H1 (cell line): Measurements from ENCODE around the gene TEAD4. TPM values are rescaled to one million over a fixed set of nuclear protein-coding genes. Genes with fewer than 3 reads are reported as not detected.

Source experiments
- CTCF ChIA-PET: fragments of 300-600 bp; sonication (Branson Sonifier 250); formaldehyde crosslinking; loops from one replicate; lab custom pipeline; 2021; ENCODE audit not compliant: partially characterized antibody; lab: Charles Lee
- POLR2A ChIA-PET: fragments of 300-600 bp; sonication (Branson Sonifier 250); formaldehyde crosslinking; loops from one replicate; lab custom pipeline; 2021; ENCODE audit warnings: inconsistent platforms; ENCODE audit not compliant: partially characterized antibody; lab: Charles Lee
- DNase-seq, 2 experiments: peaks; one replicate each; pipeline versions ENCODE4 v3.0.0 to v3.0.0-alpha.2; 2010 to 2022; ENCODE audit warnings: low spot score in 2 of 2, low read depth in 1 of 2, mixed read lengths in 1 of 2
- FAIRE-seq: peaks from 2 replicates; lab custom pipeline; 2011; peaks lifted over from hg19 to GRCh38; lab: Jason Lieb, UNC
- H2AFZ ChIP-seq: 2 replicates; pipeline ENCODE4 v1.8.1; 2012; ENCODE audit warnings: low read length, inconsistent platforms
- H2AK5ac ChIP-seq: 2 replicates; pipeline ENCODE4 v1.6.1; 2013; ENCODE audit warnings: low read depth, low read length
- H2BK120ac ChIP-seq: replicated peaks from 2 replicates; pipeline ENCODE3; 2013; ENCODE audit warnings: low read depth, low read length, inconsistent platforms
- H2BK12ac ChIP-seq: 2 replicates; pipeline ENCODE4 v1.6.1; 2013; ENCODE audit warnings: low read depth, low read length
- H2BK15ac ChIP-seq: 2 replicates; pipeline ENCODE4 v1.6.1; 2013; ENCODE audit warnings: low read length
- H2BK20ac ChIP-seq: 2 replicates; pipeline ENCODE4 v1.6.1; 2013; ENCODE audit warnings: low read length
- H2BK5ac ChIP-seq: 2 replicates; pipeline ENCODE4 v1.6.1; 2013; ENCODE audit warnings: low read depth, low read length
- H3K14ac ChIP-seq: 2 replicates; pipeline ENCODE4 v1.6.1; 2013; ENCODE audit warnings: inconsistent platforms; ENCODE audit not compliant: insufficient read length
- H3K18ac ChIP-seq: 2 replicates; pipeline ENCODE4 v1.6.1; 2013; ENCODE audit warnings: low read length; ENCODE audit errors: extremely low read depth
- H3K23ac ChIP-seq: 2 replicates; pipeline ENCODE4 v1.6.1; 2013; ENCODE audit warnings: inconsistent platforms; ENCODE audit not compliant: insufficient read length
- H3K23me2 ChIP-seq: 2 replicates; pipeline ENCODE4 v1.6.1; 2013; ENCODE audit warnings: low read depth, low read length
- H3K27ac ChIP-seq: 2 replicates; pipeline ENCODE4 v1.6.1; 2011; ENCODE audit warnings: low read depth, low read length, inconsistent platforms
- H3K27me3 ChIP-seq, 4 experiments: replicated peaks in 1 of 4; 1 replicate in 1 of 4; 2 replicates in 3 of 4; pipeline versions ENCODE4 v1.6.1 to v1.8.1; 2011 to 2013; ENCODE audit warnings: low read length in 3 of 4, mild to moderate bottlenecking in 3 of 4, inconsistent platforms in 2 of 4, mixed read lengths in 2 of 4, moderate library complexity in 1 of 4; ENCODE audit not compliant: control insufficient read depth in 3 of 4, insufficient read depth in 3 of 4; ENCODE audit errors: extremely low read depth in 1 of 4
- H3K36me3 ChIP-seq, 4 experiments: 2 replicates each; pipeline versions ENCODE4 v1.6.1 to v1.8.1; 2011 to 2013; ENCODE audit warnings: mild to moderate bottlenecking in 4 of 4, low read length in 3 of 4, moderate library complexity in 2 of 4, control low read depth in 1 of 4, inconsistent platforms in 1 of 4; ENCODE audit not compliant: insufficient read depth in 4 of 4, control insufficient read depth in 2 of 4
- H3K4ac ChIP-seq: replicated peaks from 2 replicates; pipeline ENCODE3; 2013; ENCODE audit warnings: low read length, low read depth, mixed read lengths, inconsistent platforms; ENCODE audit not compliant: insufficient read length
- H3K4me1 ChIP-seq, 4 experiments: replicated peaks in 1 of 4; 1 replicate in 1 of 4; 2 replicates in 3 of 4; pipeline versions ENCODE4 v1.6.1 to v1.8.1; 2011 to 2013; ENCODE audit warnings: low read length in 3 of 4, inconsistent platforms in 2 of 4, mixed read lengths in 1 of 4; ENCODE audit not compliant: insufficient read depth in 4 of 4, control insufficient read depth in 3 of 4
- H3K4me2 ChIP-seq, 2 experiments: 2 replicates each; pipeline versions ENCODE4 v1.6.1 to v1.8.1; 2011 to 2013; ENCODE audit warnings: low read depth in 2 of 2, low read length in 2 of 2, control low read depth in 1 of 2, inconsistent platforms in 1 of 2, mild to moderate bottlenecking in 1 of 2; ENCODE audit not compliant: insufficient read depth in 1 of 2
- H3K4me3 ChIP-seq, 4 experiments: fragments of 200-600, 300-600 bp in 1 of 4; sonication (generic), shearing (Covaris generic), sonication (Bioruptor Twin) in 1 of 4; 2 replicates each; pipeline versions ENCODE4 v1.5.1 to v1.8.1; 2011 to 2016; ENCODE audit warnings: low read length in 4 of 4, low read depth in 3 of 4, control low read depth in 2 of 4, inconsistent platforms in 2 of 4, mild to moderate bottlenecking in 2 of 4, mixed read lengths in 1 of 4, moderate library complexity in 1 of 4; ENCODE audit not compliant: insufficient read depth in 2 of 4; ENCODE audit errors: extremely low read depth in 1 of 4
- H3K56ac ChIP-seq: replicated peaks from 2 replicates; pipeline ENCODE3; 2013; ENCODE audit warnings: low read depth, mild to moderate bottlenecking, mixed read lengths, low read length, inconsistent platforms; ENCODE audit not compliant: insufficient read length
- H3K79me1 ChIP-seq: 2 replicates; pipeline ENCODE4 v1.6.1; 2013; ENCODE audit warnings: low read depth, low read length, control low read depth
- H3K79me2 ChIP-seq, 2 experiments: 2 replicates each; pipeline versions ENCODE4 v1.6.1 to v1.8.1; 2012 to 2013; ENCODE audit warnings: low read length in 2 of 2, mild to moderate bottlenecking in 2 of 2, inconsistent platforms in 1 of 2; ENCODE audit not compliant: insufficient read depth in 2 of 2, control insufficient read depth in 1 of 2
- H3K9ac ChIP-seq, 4 experiments: replicated peaks in 1 of 4; 1 replicate in 1 of 4; 2 replicates in 3 of 4; pipeline versions ENCODE4 v1.6.1 to v1.8.1; 2011 to 2013; ENCODE audit warnings: low read depth in 3 of 4, low read length in 3 of 4, control low read depth in 2 of 4, mild to moderate bottlenecking in 2 of 4, moderate library complexity in 2 of 4, inconsistent platforms in 1 of 4; ENCODE audit errors: extremely low read depth in 1 of 4
- H3K9me3 ChIP-seq, 2 experiments: 2 replicates each; pipeline versions ENCODE4 v1.6.1 to v1.8.1; 2012 to 2013; ENCODE audit warnings: mild to moderate bottlenecking in 2 of 2, moderate library complexity in 2 of 2, control low read depth in 1 of 2, inconsistent platforms in 1 of 2, low read depth in 1 of 2, low read length in 1 of 2, mixed read lengths in 1 of 2; ENCODE audit not compliant: insufficient read depth in 2 of 2
- H4K20me1 ChIP-seq, 2 experiments: replicated peaks in 1 of 2; 2 replicates each; pipeline versions ENCODE3 to v1.8.1; 2011 to 2013; ENCODE audit warnings: inconsistent platforms in 2 of 2, low read length in 2 of 2, mild to moderate bottlenecking in 1 of 2; ENCODE audit not compliant: insufficient read depth in 2 of 2, control insufficient read depth in 1 of 2
- H4K5ac ChIP-seq: 2 replicates; pipeline ENCODE4 v1.6.1; 2013; ENCODE audit warnings: low read length, low read depth, mixed read lengths, inconsistent platforms; ENCODE audit not compliant: insufficient read length
- H4K8ac ChIP-seq: 2 replicates; pipeline ENCODE4 v1.8.0; 2013; ENCODE audit warnings: mild to moderate bottlenecking, moderate library complexity, low read length, inconsistent platforms; ENCODE audit not compliant: insufficient read depth; ENCODE audit errors: extremely low read depth
- H4K91ac ChIP-seq: replicated peaks from 2 replicates; pipeline ENCODE3; 2013; ENCODE audit warnings: low read length, mixed read lengths, inconsistent platforms; ENCODE audit not compliant: insufficient read length
- ASH2L ChIP-seq: fragments of 200-600, 300-600 bp; sonication (generic); IDR thresholded peaks from one replicate; pipeline ENCODE4 v1.7.1; 2017; ENCODE audit warnings: low read length
- CBX5 ChIP-seq: fragments of 300-800, 300-1000 bp; sonication (generic); IDR thresholded peaks from 2 replicates; pipeline ENCODE4 v1.7.1; 2016; ENCODE audit warnings: antibody characterized with exemption, low read length, low read depth
- HDAC2 ChIP-seq, 2 experiments: fragments of 300-600 bp in 1 of 2; sonication (generic) in 1 of 2; IDR thresholded peaks; 2 replicates each; pipeline ENCODE4 v1.6.1; 2011 to 2012; ENCODE audit warnings: low read depth in 2 of 2, low read length in 2 of 2, mild to moderate bottlenecking in 2 of 2, moderate library complexity in 2 of 2, borderline replicate concordance in 1 of 2, inconsistent platforms in 1 of 2
- POLR2A ChIP-seq, 2 experiments: IDR thresholded peaks; 1 replicate in 1 of 2; 2 replicates in 1 of 2; pipeline ENCODE4 v1.6.1; 2011; ENCODE audit warnings: low read depth in 2 of 2, low read length in 2 of 2, mild to moderate bottlenecking in 2 of 2; ENCODE audit errors: control extremely low read depth in 1 of 2
- SAP30 ChIP-seq: fragments of 300-600 bp; sonication (generic); IDR thresholded peaks from 2 replicates; pipeline ENCODE4 v1.7.1; 2012; ENCODE audit warnings: low read length, moderate library complexity, mild to moderate bottlenecking, inconsistent platforms; ENCODE audit not compliant: insufficient read depth, insufficient replicate concordance
- SIN3A ChIP-seq, 2 experiments: IDR thresholded peaks in 1 of 2; conservative IDR thresholded peaks in 1 of 2; 2 replicates each; pipeline ENCODE4 v1.6.1; 2011 to 2012; ENCODE audit warnings: low read length in 2 of 2, improper control_type of control experiment in 1 of 2, low read depth in 1 of 2, mild to moderate bottlenecking in 1 of 2
- SP1 ChIP-seq: IDR thresholded peaks from 2 replicates; pipeline ENCODE4 v1.6.1; 2011; ENCODE audit warnings: low read depth, low read length
- TAF1 ChIP-seq: IDR thresholded peaks from 2 replicates; pipeline ENCODE4 v1.6.1; 2011; ENCODE audit warnings: mild to moderate bottlenecking, low read depth, low read length
- TCF12 ChIP-seq: IDR thresholded peaks from 2 replicates; pipeline ENCODE4 v1.6.1; 2011; ENCODE audit warnings: low read depth, mild to moderate bottlenecking, low read length
- WGBS, 2 experiments: shearing (Covaris generic) in 1 of 2; methylation state at CpG; one replicate each; pipeline versions ENCODE4 v1.1.6 to v1.1.7; 2013 to 2015; ENCODE audit warnings: low lambda C conversion rate in 2 of 2, mixed read lengths in 2 of 2, inconsistent platforms in 1 of 2, low coverage in 1 of 2, missing lambda C conversion rate in 1 of 2; ENCODE audit not compliant: insufficient replicate concordance in 2 of 2, insufficient coverage in 1 of 2, insufficient read length in 1 of 2; ENCODE audit errors: extremely low coverage in 1 of 2, missing lambda C conversion rate in 1 of 2; 5-methylcytosine and 5-hydroxymethylcytosine counted together
- polyA plus RNA-seq, 7 experiments: library from polyadenylated mRNA; depleted of rRNA in 3 of 7; stranded (reverse) in 5 of 7; unstranded in 2 of 7; fragments of >200 nt in 5 of 7; fragments of 200-250 nt in 2 of 7; gene quantifications; 1 replicate in 5 of 7; 2 replicates in 1 of 7; 4 replicates in 1 of 7; pipeline versions ENCODE4 v1.2.1 to v1.2.3, GENCODE V29; 2011 to 2013; ENCODE audit warnings: missing spikeins in 2 of 7, mixed read lengths in 2 of 7
- total RNA-seq: library from RNA; stranded (reverse); fragmentation: NEBNext Ultra II Directional; extraction: Animal tissue kit (Norgen Biotek cat#: 25700); gene quantifications from 2 replicates; pipeline ENCODE4 v1.2.1, GENCODE V29; 2021
- TF ChIP-seq, protein P1 (sequence below): IDR thresholded peaks from 2 replicates; pipeline ENCODE4 v1.6.1; 2011; ENCODE audit warnings: low read depth, mild to moderate bottlenecking, low read length; ENCODE audit not compliant: insufficient read depth

TEAD4 gene
- total and polyA plus RNA-seq, 2 of the 8 experiments (the other 6 are each of a cell fraction or from before 2014, with no cell fraction given), result 56.7 to 116 TPM

DNA sequence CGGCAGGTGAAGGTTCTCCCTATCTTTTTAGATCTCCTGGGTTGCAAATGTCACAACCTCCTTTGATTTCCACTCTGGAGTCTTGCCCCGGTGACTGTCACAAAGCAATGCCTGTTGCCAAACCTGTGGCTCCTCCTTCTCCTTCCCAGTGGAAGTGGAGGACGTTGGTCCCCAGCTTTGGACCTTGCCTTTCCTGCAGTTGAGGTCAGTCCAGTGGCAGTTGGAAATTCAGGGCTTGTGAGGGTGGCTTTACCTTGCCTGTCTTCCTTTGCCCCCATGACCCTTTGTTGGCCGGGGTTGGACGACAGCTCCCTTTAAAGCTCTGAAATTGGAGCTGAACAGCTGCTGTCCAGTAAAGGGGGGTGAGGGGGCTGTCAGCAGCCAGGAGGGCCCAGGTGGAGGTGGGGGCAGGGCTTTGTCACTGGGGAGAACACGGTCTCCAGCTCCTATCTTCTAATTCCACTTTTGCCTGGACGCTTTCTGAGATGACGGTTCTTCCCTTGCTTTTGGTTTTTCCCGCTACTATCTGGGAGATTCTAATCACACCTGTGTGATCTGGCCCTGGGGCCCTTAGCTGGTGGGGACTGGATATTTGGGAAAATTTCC is 4.1 kb downstream of the TEAD4 start:
- Histone ChIP-seq H3K4ac (peak overlapping the region; percentile 34), H4K5ac (peak overlapping the region; percentile 46), H3K23me2 (peaks cover 26% of the 10 kb centered on the region), H3K79me2 (peaks cover 29 to 83% of the 10 kb centered on the region in 2 experiments), H2BK12ac (peak overlapping the region; percentile 100; the same call in 1 of the 2 replicates), H3K27ac (peak overlapping the region; percentile 50; the same call in 1 of the 2 replicates), H2AFZ (no peak overlapping the region), H4K8ac (no peak overlapping the region), H3K14ac (no peak overlapping the region), H4K91ac (peak overlapping the region; percentile 54), H3K27me3 (peaks cover 0 to 6% (median 3%) of the 10 kb centered on the region in 4 experiments; a peak in 3 of 7 replicates), H3K9me3 (no peaks in the 10 kb centered on the region), H3K4me3 (peak overlapping the region in 2 of 4 experiments; percentile 29 to 49; a peak in 4 of 8 replicates), H3K18ac (peak overlapping the region; percentile 79), H3K56ac (peak overlapping the region; percentile 9), H3K23ac (no peak overlapping the region), H2BK120ac (peak overlapping the region; percentile 86), H3K36me3 (peaks cover 0 to 6% (median 0%) of the 10 kb centered on the region in 4 experiments; a peak in 1 of 8 replicates), H4K20me1 (peaks cover 5 to 11% of the 10 kb centered on the region in 2 experiments), H2BK5ac (peak overlapping the region; percentile 100; the same call in 1 of the 2 replicates), H3K9ac (no peak overlapping the region), H2AK5ac (peak overlapping the region; percentile 67; the same call in 1 of the 2 replicates), H2BK15ac (peak overlapping the region; percentile 10; the same call in 1 of the 2 replicates), H3K79me1 (peaks cover 10% of the 10 kb centered on the region; the same call in 1 of the 2 replicates), H3K4me1 (peaks cover 5 to 37% (median 20%) of the 10 kb centered on the region in 4 experiments), H2BK20ac (peak overlapping the region; percentile 93; the same call in 1 of the 2 replicates), H3K4me2 (peak overlapping the region; percentile 71 to 99)
- 35% methylated on average over 8 of the region's 9 CpGs; no CpG with 5 or more reads in 1 of the 2 experiments for WGBS, 2 experiments
- peak in 1 of 2 experiments; percentile 61 for DNase-seq
- ChIA-PET POLR2A (interaction anchor here (0.6 to 6.1 kb wide), 27 partner anchors 8 to 169 kb away, joined by 3 to 37 read pairs (median 4); partner anchors contain the start of genes FKBP4 and TULP3), CTCF (interaction anchor here (0.5 to 1.9 kb wide), 8 partner anchors 10 to 117 kb away, joined by 3 to 7 read pairs (median 4); no protein-coding TSS in a partner anchor)
- no peak for FAIRE-seq
- TF ChIP-seq ASH2L (peak; percentile 28), HDAC2 (IDR thresholded peaks at IDR 0.05; ENCODE audit: borderline replicate concordance in 1 of 2, low read depth in 2 of 2, low read length in 2 of 2) (0 out of 4 replicates have a peak, but pooled peaks of 1 of the 2 experiments have one; percentile 8), SAP30 (peak; percentile 44), SIN3A (conservative IDR thresholded peaks at IDR 0.05 in 1 of 2, IDR thresholded peaks at IDR 0.05 in 1 of 2; ENCODE audit: low read depth in 1 of 2, low read length in 2 of 2) (peak; percentile 57 to 87; a peak in 1 of 4 replicates), TCF12 (0 out of 2 replicates have a peak, but pooled peaks have one; percentile 71), SP1 (0 out of 2 replicates have a peak, but pooled peaks have one; percentile 38), POLR2A (IDR thresholded peaks at IDR 0.05; ENCODE audit: control extremely low read depth in 1 of 2, low read depth in 2 of 2, low read length in 2 of 2) (no peak), CBX5 (no peak), TAF1 (no peak)
- TF ChIP-seq, protein P1, sequence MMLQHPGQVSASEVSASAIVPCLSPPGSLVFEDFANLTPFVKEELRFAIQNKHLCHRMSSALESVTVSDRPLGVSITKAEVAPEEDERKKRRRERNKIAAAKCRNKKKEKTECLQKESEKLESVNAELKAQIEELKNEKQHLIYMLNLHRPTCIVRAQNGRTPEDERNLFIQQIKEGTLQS, result no peak
